ENCODE data around the gene TMEM11. TPM values are rescaled to one million over a fixed set of nuclear protein-coding genes. Genes with fewer than 3 reads are reported as not detected.

TMEM11 gene
- total RNA-seq, 1 experiment from 2014 or later = 52.3 TPM

GRCh38 chr17:21163101-21163500 lies 50.9 kb downstream of the TMEM11 start:
- no peak for DNase-seq (ENCODE audit: low read depth)

- DNase-seq (ENCODE audit: low read depth) = no peak
These were observed 51.6 kb downstream of the TMEM11 start for GRCh38 chr17:21162394-21162775.

- DNase-seq (ENCODE audit: low read depth) = no peak
These were observed 52.2 kb downstream of the TMEM11 start for GRCh38 chr17:21161498-21162393.

GRCh38 chr17:21160401-21160800 lies 53.6 kb downstream of the TMEM11 start:
- DNase-seq (ENCODE audit: low read depth) = no peak

GRCh38 chr17:21157586-21158370 lies 56.2 kb downstream of the TMEM11 start:
- no peak for DNase-seq (ENCODE audit: low read depth)

- DNase-seq (ENCODE audit: low read depth) = no peak
These were observed 61.2 kb downstream of the TMEM11 start for GRCh38 chr17:21152731-21153130.

GRCh38 chr17:21149621-21150020 lies 64.3 kb downstream of the TMEM11 start:
- no peak for DNase-seq (ENCODE audit: low read depth)

Small RNA genes lying within 50 kb of the gene (small RNA-seq; reads per million reads assigned to genes)
- gene RN7SL426P = not detected

Other genes with a start within 250 kb of the TMEM11 start
- 174 and 218 TPM in 2 replicates for gene USP22, start 171.2 kb downstream of the TMEM11 start, total RNA-seq (2014; rRNA removed; shearing (Covaris generic))
- gene DHRS7B, start 87.2 kb downstream of the TMEM11 start, total RNA-seq (2014; rRNA removed; shearing (Covaris generic)) = 8.1 and 11.2 TPM in 2 replicates
- 0.47 and 0.88 TPM in 2 replicates for gene NATD1, start 39.2 kb upstream of the TMEM11 start, total RNA-seq (2014; rRNA removed; shearing (Covaris generic))
- gene MAP2K3, start 70.5 kb upstream of the TMEM11 start, total RNA-seq (2014; rRNA removed; shearing (Covaris generic)) = 22.0 and 23.4 TPM in 2 replicates
- 0.10 and 0.21 TPM in 2 replicates for gene KCNJ12, start 162.2 kb upstream of the TMEM11 start, total RNA-seq (2014; rRNA removed; shearing (Covaris generic))

Measured in HT1080 (cell line).